ENCODE data around the gene TSNAXIP1. TPM values are rescaled to one million over a fixed set of nuclear protein-coding genes. Genes with fewer than 3 reads are reported as not detected.

TSNAXIP1 gene
- total RNA-seq, 4 donors from 2014 or later = 0.55 TPM; not detected in 3

DNA sequence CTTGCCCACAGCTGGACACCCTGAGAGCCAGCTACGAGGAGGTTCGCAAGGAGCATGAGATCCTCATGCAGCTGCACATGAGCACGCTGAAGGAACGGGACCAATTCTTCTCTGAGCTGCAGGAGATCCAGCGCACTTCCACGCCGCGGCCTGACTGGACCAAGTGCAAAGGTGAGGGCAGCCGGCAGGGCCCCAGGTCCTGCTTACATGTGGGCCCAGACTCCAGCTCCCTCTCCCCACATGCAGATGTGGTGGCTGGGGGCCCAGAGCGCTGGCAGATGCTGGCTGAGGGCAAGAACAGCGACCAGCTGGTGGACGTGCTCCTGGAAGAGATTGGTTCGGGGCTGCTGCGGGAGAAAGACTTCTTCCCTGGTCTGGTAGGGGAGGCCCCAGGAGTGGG is 19.2 kb downstream of the TSNAXIP1 start:
- no peaks in the 10 kb centered on the region for H3K9me3 ChIP-seq
- H3K27ac ChIP-seq = no peak overlapping the region
- intact Hi-C loops (cut with DNase I; ENCODE audit: low total_unique reads) (no loop called here), in situ Hi-C loops (cut with MboI; ENCODE audit: low pct_ligation_motif_present in 1 of 4, low pct_unique_long_range_greater_than_20kb in 1 of 4, low sequenced_read_pairs in 3 of 4) (no loop called here)
- H3K4me3 ChIP-seq = no peak overlapping the region
- no peaks in the 10 kb centered on the region for H3K4me1 ChIP-seq
- WGBS, 2 donors (ENCODE audit: low coverage in 1 of 2) = 90% methylated on average over 14 of the region's 14 CpGs; no CpG with 5 or more reads in 1 of the 2 donors
- no peak for DNase-seq
- TF ChIP-seq, protein P1, sequence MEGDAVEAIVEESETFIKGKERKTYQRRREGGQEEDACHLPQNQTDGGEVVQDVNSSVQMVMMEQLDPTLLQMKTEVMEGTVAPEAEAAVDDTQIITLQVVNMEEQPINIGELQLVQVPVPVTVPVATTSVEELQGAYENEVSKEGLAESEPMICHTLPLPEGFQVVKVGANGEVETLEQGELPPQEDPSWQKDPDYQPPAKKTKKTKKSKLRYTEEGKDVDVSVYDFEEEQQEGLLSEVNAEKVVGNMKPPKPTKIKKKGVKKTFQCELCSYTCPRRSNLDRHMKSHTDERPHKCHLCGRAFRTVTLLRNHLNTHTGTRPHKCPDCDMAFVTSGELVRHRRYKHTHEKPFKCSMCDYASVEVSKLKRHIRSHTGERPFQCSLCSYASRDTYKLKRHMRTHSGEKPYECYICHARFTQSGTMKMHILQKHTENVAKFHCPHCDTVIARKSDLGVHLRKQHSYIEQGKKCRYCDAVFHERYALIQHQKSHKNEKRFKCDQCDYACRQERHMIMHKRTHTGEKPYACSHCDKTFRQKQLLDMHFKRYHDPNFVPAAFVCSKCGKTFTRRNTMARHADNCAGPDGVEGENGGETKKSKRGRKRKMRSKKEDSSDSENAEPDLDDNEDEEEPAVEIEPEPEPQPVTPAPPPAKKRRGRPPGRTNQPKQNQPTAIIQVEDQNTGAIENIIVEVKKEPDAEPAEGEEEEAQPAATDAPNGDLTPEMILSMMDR (IDR thresholded peaks at IDR 0.05) = no peak
- TF ChIP-seq POLR2AphosphoS5 (IDR thresholded peaks at IDR 0.05) (no peak), POLR2A (IDR thresholded peaks at IDR 0.05) (no peak), EP300 (IDR thresholded peaks at IDR 0.05; ENCODE audit: low read depth) (no peak)
- H3K36me3 ChIP-seq = peaks cover 0 to 10% (median 0%) of the 10 kb centered on the region in 4 donors
- no peaks in the 10 kb centered on the region for H3K27me3 ChIP-seq

DNA sequence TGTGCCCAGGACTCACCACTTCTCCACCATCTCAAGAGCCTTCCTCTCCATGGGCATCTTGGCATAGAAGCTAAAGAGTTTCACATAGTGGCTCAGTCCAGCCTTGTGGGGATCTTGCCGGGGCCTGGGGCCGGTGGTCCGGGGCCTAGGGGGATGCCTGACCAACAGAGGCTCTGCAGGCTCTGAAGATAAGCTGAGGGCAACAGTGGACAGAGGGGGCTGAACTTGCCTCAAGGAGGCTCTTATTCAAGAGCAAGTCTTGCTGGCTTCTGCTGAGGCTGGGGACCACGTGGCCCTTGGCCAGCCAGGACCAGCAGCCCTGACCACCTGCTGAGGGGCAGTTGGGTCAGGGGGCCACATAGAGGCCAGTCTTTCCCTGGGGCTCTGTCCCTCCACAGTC is 22.0 kb downstream of the TSNAXIP1 start:
- H3K4me3 ChIP-seq = no peak overlapping the region
- peaks cover 0 to 10% (median 0%) of the 10 kb centered on the region in 4 donors for H3K36me3 ChIP-seq
- TF ChIP-seq POLR2AphosphoS5 (IDR thresholded peaks at IDR 0.05) (no peak), POLR2A (IDR thresholded peaks at IDR 0.05) (no peak), EP300 (IDR thresholded peaks at IDR 0.05; ENCODE audit: low read depth) (no peak)
- TF ChIP-seq, protein P1 (IDR thresholded peaks at IDR 0.05) = no peak
- H3K9me3 ChIP-seq = no peaks in the 10 kb centered on the region
- peaks cover 0 to 12% (median 9%) of the 10 kb centered on the region in 4 donors for H3K4me1 ChIP-seq
- H3K27me3 ChIP-seq = no peaks in the 10 kb centered on the region
- in situ Hi-C loops (cut with MboI; ENCODE audit: low pct_ligation_motif_present in 1 of 4, low pct_unique_long_range_greater_than_20kb in 1 of 4, low sequenced_read_pairs in 3 of 4) (no loop called here), intact Hi-C loops (cut with DNase I; ENCODE audit: low total_unique reads) (no loop called here)
- no peak for DNase-seq
- WGBS, 2 donors (ENCODE audit: low coverage in 1 of 2) = 93% methylated on average over 4 of the region's 4 CpGs; no CpG with 5 or more reads in 1 of the 2 donors
- no peak overlapping the region for H3K27ac ChIP-seq

DNA sequence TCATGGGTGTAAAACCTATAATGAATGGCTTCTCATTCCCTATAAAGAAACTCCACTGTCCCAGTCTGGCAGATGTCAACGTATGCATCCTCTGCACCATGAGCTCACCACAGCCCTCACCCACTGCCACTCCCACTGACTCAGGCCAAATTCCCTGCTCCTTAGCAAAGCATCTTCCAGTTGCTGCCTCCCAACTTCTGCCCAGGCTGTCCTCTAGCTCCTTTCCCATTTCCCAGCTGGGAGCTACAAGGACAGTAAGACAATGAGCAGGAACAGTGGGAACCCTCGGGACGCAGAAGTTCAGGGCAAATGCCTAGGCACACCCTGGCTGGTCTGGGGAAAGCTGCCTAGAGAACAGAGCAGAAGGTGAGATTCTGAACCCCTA is 26.3 kb downstream of the TSNAXIP1 start:
- TF ChIP-seq EP300 (IDR thresholded peaks at IDR 0.05; ENCODE audit: low read depth) (no peak), POLR2A (IDR thresholded peaks at IDR 0.05) (no peak), POLR2AphosphoS5 (IDR thresholded peaks at IDR 0.05) (no peak)
- TF ChIP-seq, protein P1 (IDR thresholded peaks at IDR 0.05) = no peak
- 0% methylated on average over 3 of the region's 3 CpGs; no CpG with 5 or more reads in 1 of the 2 donors for WGBS, 2 donors (ENCODE audit: low coverage in 1 of 2)
- in situ Hi-C loops (cut with MboI; ENCODE audit: low pct_ligation_motif_present in 1 of 4, low pct_unique_long_range_greater_than_20kb in 1 of 4, low sequenced_read_pairs in 3 of 4) (no loop called here), intact Hi-C loops (cut with DNase I; ENCODE audit: low total_unique reads) (no loop called here)
- Histone ChIP-seq H3K27ac (peak overlapping the region; percentile 71 to 86 (median 84)), H3K9me3 (no peaks in the 10 kb centered on the region), H3K4me1 (peaks cover 0 to 18% (median 9%) of the 10 kb centered on the region in 4 donors), H3K27me3 (no peaks in the 10 kb centered on the region), H3K4me3 (peak overlapping the region; percentile 71 to 97 (median 84)), H3K36me3 (peaks cover 0 to 10% (median 0%) of the 10 kb centered on the region in 4 donors)
- DNase-seq = no peak

DNA sequence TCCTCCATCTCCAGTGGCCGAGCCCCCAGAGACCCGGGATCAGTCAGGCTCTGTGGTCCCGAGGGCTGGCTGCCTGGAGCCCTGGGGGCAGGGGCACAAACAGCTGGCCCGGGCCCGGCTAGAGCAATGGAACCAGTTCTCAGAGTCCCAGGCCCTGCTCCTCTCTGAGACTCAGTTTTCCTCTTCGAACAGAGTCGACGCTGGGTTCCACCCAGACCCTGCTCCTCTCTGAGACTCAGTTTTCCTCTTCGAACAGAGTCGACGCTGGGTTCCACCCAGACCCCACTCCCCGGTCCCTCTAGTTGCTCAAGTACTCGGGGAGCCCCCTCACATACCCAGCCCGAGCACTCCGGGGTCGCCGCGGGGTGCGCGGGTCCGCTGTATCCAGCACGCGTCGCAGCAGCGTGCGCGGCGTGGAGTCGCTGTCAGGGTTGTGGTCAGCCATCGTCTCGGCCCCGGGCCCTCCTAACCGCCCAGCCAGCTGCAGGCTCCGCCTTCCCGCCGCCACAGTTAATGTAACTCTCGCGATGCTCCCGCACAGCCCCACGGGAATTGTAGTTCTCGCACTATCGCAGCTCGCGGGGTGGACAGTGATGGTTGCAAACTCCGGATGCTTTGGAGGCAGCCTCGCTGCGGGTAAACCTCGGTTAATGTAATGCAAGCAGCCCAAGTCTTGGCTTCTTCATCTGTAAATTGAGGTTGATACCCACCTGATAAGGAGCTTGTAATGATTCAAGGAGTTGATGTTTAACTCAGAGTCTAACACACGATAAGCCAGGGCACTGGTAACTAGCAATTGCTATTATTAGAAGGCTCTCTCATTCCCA is 26.9 kb downstream of the TSNAXIP1 start:
- 0% methylated on average over 39 of the region's 49 CpGs; no CpG with 5 or more reads in 1 of the 2 donors for WGBS, 2 donors (ENCODE audit: low coverage in 1 of 2)
- no peaks in the 10 kb centered on the region for H3K27me3 ChIP-seq
- in situ Hi-C loops (cut with MboI; ENCODE audit: low pct_ligation_motif_present in 1 of 4, low pct_unique_long_range_greater_than_20kb in 1 of 4, low sequenced_read_pairs in 3 of 4) (no loop called here), intact Hi-C loops (cut with DNase I; ENCODE audit: low total_unique reads) (no loop called here)
- peak overlapping the region; percentile 71 to 86 (median 84) for H3K27ac ChIP-seq
- H3K36me3 ChIP-seq = peaks cover 0 to 10% (median 0%) of the 10 kb centered on the region in 4 donors
- H3K9me3 ChIP-seq = no peaks in the 10 kb centered on the region
- TF ChIP-seq, protein P1 (IDR thresholded peaks at IDR 0.05) = no peak
- TF ChIP-seq POLR2AphosphoS5 (IDR thresholded peaks at IDR 0.05) = peak; percentile 74 to 85 (median 80)
- no peak for TF ChIP-seq EP300 (IDR thresholded peaks at IDR 0.05; ENCODE audit: low read depth)
- TF ChIP-seq POLR2A (IDR thresholded peaks at IDR 0.05) = peak; percentile 70
- DNase-seq = peak; percentile 96
- H3K4me3 ChIP-seq = peak overlapping the region; percentile 71 to 97 (median 84)
- H3K4me1 ChIP-seq = peaks cover 0 to 18% (median 9%) of the 10 kb centered on the region in 4 donors
